HCT116 (cell line): Measurements from ENCODE around the gene PLB1. TPM values are rescaled to one million over a fixed set of nuclear protein-coding genes. Genes with fewer than 3 reads are reported as not detected.

Experiments
- ATAC-seq: fragments of 200-7000 bp; cut with Tn5 transposase; 2 replicates; pipeline ENCODE4 v1.9.1; 2020; ENCODE audit warnings: mild to moderate bottlenecking, moderate library complexity
- BruUV-seq: library from RNA; stranded (reverse); fragments of 400-500 nt; replicated peaks from 2 replicates; lab custom pipeline; 2021; lab: Mats Ljungman, UMichigan
- CTCF ChIA-PET: fragments of 300-600 bp; sonication (Branson Sonifier 250); formaldehyde crosslinking; loops from one replicate; lab custom pipeline; 2021; ENCODE audit warnings: antibody characterized with exemption; lab: Charles Lee
- POLR2A ChIA-PET: fragments of 300-600, 350-600 bp; sonication (Branson Sonifier 250); formaldehyde crosslinking; loops from one replicate; lab custom pipeline; 2021; ENCODE audit warnings: antibody characterized with exemption; lab: Charles Lee
- RAD21 ChIA-PET, 2 experiments: fragments of 300-600 bp; sonication (Branson Sonifier 250); formaldehyde crosslinking; loops; one replicate each; lab custom pipeline; 2023; ENCODE audit warnings: low total read pairs in 2 of 2; ENCODE audit not compliant: uncharacterized antibody in 2 of 2, unreplicated experiment in 2 of 2, low non-redundant PET in 1 of 2; lab: Charles Lee
- DNase-seq: peaks from one replicate; pipeline ENCODE4 v3.0.0-alpha.2; 2010; ENCODE audit warnings: low read depth, low spot score
- H2AFZ ChIP-seq: fragments of 200-600 bp; shearing (Covaris generic), sonication (generic); 2 replicates; pipeline ENCODE4 v1.6.1; 2017; ENCODE audit warnings: low read depth, mixed run types, mixed read lengths, antibody characterized with exemption, low read length; ENCODE audit not compliant: poor library complexity, severe bottlenecking
- H3K27ac ChIP-seq: 2 replicates; pipeline ENCODE4 v1.5.1; 2012; ENCODE audit warnings: low read depth, low read length
- H3K27me3 ChIP-seq: fragments of 200-600 bp; sonication (generic); 2 replicates; pipeline ENCODE4 v1.6.1; 2016; ENCODE audit warnings: mixed run types, low read length, mixed read lengths; ENCODE audit not compliant: insufficient read depth
- H3K36me3 ChIP-seq, 2 experiments: fragments of 200-500 bp in 1 of 2; fragments of 200-600 bp in 1 of 2; sonication (Bioruptor generic) in 1 of 2; sonication (generic) in 1 of 2; 2 replicates each; pipeline versions ENCODE4 v1.5.1 to v1.6.1; 2014 to 2016; ENCODE audit warnings: low read length in 2 of 2, inconsistent platforms in 1 of 2, mixed read lengths in 1 of 2, mixed run types in 1 of 2; ENCODE audit not compliant: insufficient read depth in 2 of 2, control insufficient read depth in 1 of 2
- H3K4me1 ChIP-seq, 2 experiments: fragments of 200-600 bp in 1 of 2; sonication (generic) in 1 of 2; 2 replicates each; pipeline versions ENCODE4 v1.5.1 to v1.6.1; 2012 to 2017; ENCODE audit warnings: low read length in 2 of 2, inconsistent platforms in 1 of 2, mild to moderate bottlenecking in 1 of 2, mixed read lengths in 1 of 2, mixed run types in 1 of 2, moderate library complexity in 1 of 2; ENCODE audit not compliant: insufficient read depth in 2 of 2, control insufficient read depth in 1 of 2
- H3K4me2 ChIP-seq: fragments of 200-600 bp; sonication (generic); 2 replicates; pipeline ENCODE4 v1.6.1; 2017; ENCODE audit warnings: mixed run types, low read length, mixed read lengths
- H3K4me3 ChIP-seq, 2 experiments: fragments of 200-600 bp in 1 of 2; sonication (generic) in 1 of 2; replicated peaks in 1 of 2; 2 replicates each; pipeline ENCODE4 v1.5.1; 2011 to 2016; ENCODE audit warnings: low read length in 2 of 2, control low read depth in 1 of 2, low read depth in 1 of 2, mild to moderate bottlenecking in 1 of 2, mixed read lengths in 1 of 2, mixed run types in 1 of 2
- H3K79me2 ChIP-seq: fragments of 200-600 bp; sonication (generic); 2 replicates; pipeline ENCODE4 v1.6.1; 2017; ENCODE audit warnings: mild to moderate bottlenecking, mixed run types, low read length, moderate library complexity, mixed read lengths; ENCODE audit not compliant: insufficient read depth
- H3K9ac ChIP-seq: fragments of 200-600 bp; sonication (generic); 2 replicates; pipeline ENCODE4 v1.6.1; 2016; ENCODE audit warnings: low read length, mixed read lengths
- H3K9me2 ChIP-seq: fragments of 200-600 bp; sonication (generic), shearing (Covaris generic); 2 replicates; pipeline ENCODE4 v1.6.1; 2017; ENCODE audit warnings: mixed run types, mild to moderate bottlenecking, moderate library complexity; ENCODE audit not compliant: insufficient read depth
- H3K9me3 ChIP-seq, 2 experiments: fragments of 200-500 bp in 1 of 2; fragments of 200-600 bp in 1 of 2; sonication (Bioruptor generic) in 1 of 2; sonication (generic) in 1 of 2; 2 replicates each; pipeline ENCODE4 v1.6.1; 2014 to 2017; ENCODE audit warnings: low read length in 2 of 2, mixed read lengths in 2 of 2, inconsistent platforms in 1 of 2, low read depth in 1 of 2, mild to moderate bottlenecking in 1 of 2, mixed run types in 1 of 2, moderate library complexity in 1 of 2; ENCODE audit not compliant: control insufficient read depth in 1 of 2, insufficient read depth in 1 of 2
- H4K20me1 ChIP-seq: fragments of 200-600 bp; sonication (generic), shearing (Covaris generic); 2 replicates; pipeline ENCODE4 v1.6.1; 2017; ENCODE audit warnings: mixed run types, mild to moderate bottlenecking, moderate library complexity; ENCODE audit not compliant: insufficient read depth
- CEBPB ChIP-seq: IDR thresholded peaks from 2 replicates; pipeline ENCODE4 v1.6.1; 2012; ENCODE audit warnings: low read depth
- EGR1 ChIP-seq: IDR thresholded peaks from 2 replicates; pipeline ENCODE4 v1.6.1; 2012; ENCODE audit warnings: low read depth
- ELF1 ChIP-seq: IDR thresholded peaks from 2 replicates; pipeline ENCODE4 v1.6.1; 2012; ENCODE audit warnings: low read depth, borderline replicate concordance
- POLR2A ChIP-seq: IDR thresholded peaks from 2 replicates; pipeline ENCODE4 v1.7.0; 2011; ENCODE audit warnings: borderline replicate concordance; ENCODE audit not compliant: insufficient read depth, insufficient read length; ENCODE audit errors: extremely low read depth
- POLR2AphosphoS5 ChIP-seq: IDR thresholded peaks from 2 replicates; pipeline ENCODE4 v1.6.1; 2011; ENCODE audit warnings: mild to moderate bottlenecking, low read depth, low read length, moderate library complexity
- RAD21 ChIP-seq: IDR thresholded peaks from 2 replicates; pipeline ENCODE4 v1.6.1; 2012; ENCODE audit warnings: low read depth, mild to moderate bottlenecking
- SIN3A ChIP-seq: IDR thresholded peaks from 2 replicates; pipeline ENCODE4 v1.6.1; 2012; ENCODE audit warnings: low read depth
- TCF7L2 ChIP-seq: IDR thresholded peaks from 2 replicates; pipeline ENCODE4 v1.7.0; 2011; ENCODE audit warnings: borderline replicate concordance, inconsistent platforms; ENCODE audit not compliant: insufficient read depth, insufficient read length; ENCODE audit errors: extremely low read depth
- ZNF274 ChIP-seq: fragments of 200-500 bp; sonication (Bioruptor generic); IDR thresholded peaks from 2 replicates; pipeline ENCODE4 v1.6.1; 2014; ENCODE audit warnings: mild to moderate bottlenecking, low read depth, low read length, inconsistent platforms
- intact Hi-C: fragments of 100-400 bp; cut with micrococcal nuclease; formaldehyde crosslinking; loops from 2 replicates; pipeline ENCODE4 v1.10.0; 2022
- total RNA-seq: library from RNA; stranded (reverse); gene quantifications from one replicate; pipeline ENCODE4 v1.2.1, GENCODE V29; 2021; ENCODE audit not compliant: unreplicated experiment
- TF ChIP-seq, protein P1 (sequence below), 3 experiments: fragments of 200-600 bp in 1 of 3; sonication (generic) in 1 of 3; IDR thresholded peaks in 2 of 3; conservative IDR thresholded peaks in 1 of 3; 2 replicates each; pipeline ENCODE4 v1.5.1; 2012 to 2017; ENCODE audit warnings: low read depth in 2 of 3, low read length in 2 of 3, antibody characterized with exemption in 1 of 3, borderline replicate concordance in 1 of 3, control low read depth in 1 of 3, mild to moderate bottlenecking in 1 of 3, mixed read lengths in 1 of 3, mixed run types in 1 of 3, moderate library complexity in 1 of 3; ENCODE audit not compliant: insufficient read depth in 1 of 3
- TF ChIP-seq, protein P2 (sequence below): IDR thresholded peaks from 2 replicates; pipeline ENCODE4 v1.6.1; 2012
- TF ChIP-seq, protein P3 (sequence below): IDR thresholded peaks from 2 replicates; pipeline ENCODE4 v1.6.1; 2011; ENCODE audit warnings: mild to moderate bottlenecking, low read length, moderate library complexity; ENCODE audit not compliant: insufficient replicate concordance; ENCODE audit errors: extremely low read depth

Gene PLB1
- total RNA-seq, 1 experiment from 2014 or later = 0.49 TPM

GRCh38 chr2:28539118-28539541 is 43.3 kb downstream of the PLB1 start:
- intact Hi-C loops = no loop called here
- H3K9me2 ChIP-seq = no peaks in the 10 kb centered on the region
- no peak overlapping the region for H2AFZ ChIP-seq
- no peaks in the 10 kb centered on the region for H3K4me1 ChIP-seq
- H3K36me3 ChIP-seq = no peaks in the 10 kb centered on the region
- no peak for DNase-seq
- no peak overlapping the region for H3K9ac ChIP-seq
- CTCF ChIA-PET = no interaction called here
- TF ChIP-seq ZNF274 = no peak
- TF ChIP-seq, protein P1, sequence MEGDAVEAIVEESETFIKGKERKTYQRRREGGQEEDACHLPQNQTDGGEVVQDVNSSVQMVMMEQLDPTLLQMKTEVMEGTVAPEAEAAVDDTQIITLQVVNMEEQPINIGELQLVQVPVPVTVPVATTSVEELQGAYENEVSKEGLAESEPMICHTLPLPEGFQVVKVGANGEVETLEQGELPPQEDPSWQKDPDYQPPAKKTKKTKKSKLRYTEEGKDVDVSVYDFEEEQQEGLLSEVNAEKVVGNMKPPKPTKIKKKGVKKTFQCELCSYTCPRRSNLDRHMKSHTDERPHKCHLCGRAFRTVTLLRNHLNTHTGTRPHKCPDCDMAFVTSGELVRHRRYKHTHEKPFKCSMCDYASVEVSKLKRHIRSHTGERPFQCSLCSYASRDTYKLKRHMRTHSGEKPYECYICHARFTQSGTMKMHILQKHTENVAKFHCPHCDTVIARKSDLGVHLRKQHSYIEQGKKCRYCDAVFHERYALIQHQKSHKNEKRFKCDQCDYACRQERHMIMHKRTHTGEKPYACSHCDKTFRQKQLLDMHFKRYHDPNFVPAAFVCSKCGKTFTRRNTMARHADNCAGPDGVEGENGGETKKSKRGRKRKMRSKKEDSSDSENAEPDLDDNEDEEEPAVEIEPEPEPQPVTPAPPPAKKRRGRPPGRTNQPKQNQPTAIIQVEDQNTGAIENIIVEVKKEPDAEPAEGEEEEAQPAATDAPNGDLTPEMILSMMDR (IDR thresholded peaks at IDR 0.05 in 2 of 3, conservative IDR thresholded peaks at IDR 0.05 in 1 of 3; ENCODE audit: borderline replicate concordance in 1 of 3, insufficient read depth in 1 of 3, low read depth in 2 of 3, low read length in 2 of 3) = no peak
- no peak for TF ChIP-seq EGR1
- TF ChIP-seq ELF1 = no peak
- TF ChIP-seq SIN3A = no peak
- TF ChIP-seq RAD21 = no peak
- no peak for TF ChIP-seq CEBPB
- TF ChIP-seq, protein P2, sequence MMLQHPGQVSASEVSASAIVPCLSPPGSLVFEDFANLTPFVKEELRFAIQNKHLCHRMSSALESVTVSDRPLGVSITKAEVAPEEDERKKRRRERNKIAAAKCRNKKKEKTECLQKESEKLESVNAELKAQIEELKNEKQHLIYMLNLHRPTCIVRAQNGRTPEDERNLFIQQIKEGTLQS = no peak
- TF ChIP-seq POLR2AphosphoS5 = no peak
- TF ChIP-seq TCF7L2 = no peak
- no peak for TF ChIP-seq POLR2A
- TF ChIP-seq, protein P3, sequence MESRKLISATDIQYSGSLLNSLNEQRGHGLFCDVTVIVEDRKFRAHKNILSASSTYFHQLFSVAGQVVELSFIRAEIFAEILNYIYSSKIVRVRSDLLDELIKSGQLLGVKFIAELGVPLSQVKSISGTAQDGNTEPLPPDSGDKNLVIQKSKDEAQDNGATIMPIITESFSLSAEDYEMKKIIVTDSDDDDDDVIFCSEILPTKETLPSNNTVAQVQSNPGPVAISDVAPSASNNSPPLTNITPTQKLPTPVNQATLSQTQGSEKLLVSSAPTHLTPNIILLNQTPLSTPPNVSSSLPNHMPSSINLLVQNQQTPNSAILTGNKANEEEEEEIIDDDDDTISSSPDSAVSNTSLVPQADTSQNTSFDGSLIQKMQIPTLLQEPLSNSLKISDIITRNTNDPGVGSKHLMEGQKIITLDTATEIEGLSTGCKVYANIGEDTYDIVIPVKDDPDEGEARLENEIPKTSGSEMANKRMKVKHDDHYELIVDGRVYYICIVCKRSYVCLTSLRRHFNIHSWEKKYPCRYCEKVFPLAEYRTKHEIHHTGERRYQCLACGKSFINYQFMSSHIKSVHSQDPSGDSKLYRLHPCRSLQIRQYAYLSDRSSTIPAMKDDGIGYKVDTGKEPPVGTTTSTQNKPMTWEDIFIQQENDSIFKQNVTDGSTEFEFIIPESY = no peak
- TF ChIP-seq, all 23 proteins: peak for 0
- no TSS peak for BruUV-seq
- ATAC-seq = no peak
- no peaks in the 10 kb centered on the region for H3K27me3 ChIP-seq
- H3K79me2 ChIP-seq = no peaks in the 10 kb centered on the region
- ChIA-PET POLR2A (no interaction called here), RAD21 (no interaction called here)
- H3K4me3 ChIP-seq = no peak overlapping the region
- H3K9me3 ChIP-seq = no peaks in the 10 kb centered on the region
- no peak overlapping the region for H3K4me2 ChIP-seq
- H4K20me1 ChIP-seq = no peaks in the 10 kb centered on the region
- H3K27ac ChIP-seq = no peak overlapping the region
